B cell (primary cell): ENCODE data around the gene MYL12A. TPM values are rescaled to one million over a fixed set of nuclear protein-coding genes. Genes with fewer than 3 reads are reported as not detected.

ENCODE experiments used
- ATAC-seq: fragments of 200-7000 bp; cut with Tn5 transposase; one replicate; pipeline ENCODE4 v1.10.0; 2021; ENCODE audit warnings: low read depth, mild to moderate bottlenecking, moderate number of reproducible peaks, moderate library complexity
- CTCF ChIA-PET: fragments of 350-600 bp; sonication (Branson Sonifier 250); formaldehyde crosslinking; loops from one replicate; lab custom pipeline; 2021; ENCODE audit warnings: antibody characterized with exemption, inconsistent platforms; lab: Charles Lee
- POLR2A ChIA-PET: fragments of 350-600 bp; sonication (Branson Sonifier 250); formaldehyde crosslinking; loops from one replicate; lab custom pipeline; 2021; ENCODE audit warnings: antibody characterized with exemption; lab: Charles Lee
- DNase-seq: peaks from one replicate; pipeline ENCODE4 v3.0.0; 2013
- H2AFZ ChIP-seq: 2 replicates; pipeline ENCODE4 v1.6.1; 2012; ENCODE audit warnings: mild to moderate bottlenecking, low read depth, low read length; ENCODE audit not compliant: insufficient read depth, poor library complexity, severe bottlenecking
- H3K27ac ChIP-seq, 2 donors: 1 replicate in 1 of 2; 2 replicates in 1 of 2; pipeline ENCODE4 v1.5.1; 2012 to 2013; ENCODE audit warnings: low read length in 2 of 2, mild to moderate bottlenecking in 2 of 2, moderate library complexity in 1 of 2
- H3K27me3 ChIP-seq, 4 experiments: fragments of 200-600 bp in 1 of 4; sonication (generic) in 1 of 4; replicated peaks in 1 of 4; 1 replicate in 2 of 4; 2 replicates in 2 of 4; pipeline versions ENCODE4 v1.6.1 to v1.7.0; 2013 to 2016; ENCODE audit warnings: low read length in 3 of 4, mild to moderate bottlenecking in 2 of 4, mixed read lengths in 1 of 4, moderate library complexity in 1 of 4; ENCODE audit not compliant: insufficient read depth in 4 of 4, control insufficient read depth in 3 of 4; ENCODE audit errors: control extremely low read depth in 1 of 4
- H3K36me3 ChIP-seq, 2 experiments: replicated peaks in 1 of 2; 1 replicate in 1 of 2; 2 replicates in 1 of 2; pipeline versions ENCODE4 v1.6.1 to v1.7.1; 2013; ENCODE audit warnings: low read length in 1 of 2; ENCODE audit not compliant: insufficient read depth in 2 of 2, control insufficient read depth in 1 of 2; ENCODE audit errors: control extremely low read depth in 1 of 2, extremely low read depth in 1 of 2
- H3K4me1 ChIP-seq, 2 donors: fragments of 200-600 bp in 1 of 2; sonication (generic) in 1 of 2; 1 replicate in 1 of 2; 2 replicates in 1 of 2; pipeline versions ENCODE4 v1.5.1 to v1.6.1; 2013 to 2017; ENCODE audit warnings: low read length in 2 of 2; ENCODE audit not compliant: control insufficient read depth in 2 of 2, insufficient read depth in 2 of 2
- H3K4me2 ChIP-seq: replicated peaks from 2 replicates; pipeline ENCODE3; 2012; ENCODE audit warnings: mild to moderate bottlenecking, low read depth, low read length; ENCODE audit not compliant: poor library complexity, severe bottlenecking
- H3K4me3 ChIP-seq, 5 experiments: fragments of 200-600 bp in 1 of 5; sonication (generic) in 1 of 5; 1 replicate in 3 of 5; 2 replicates in 2 of 5; pipeline versions ENCODE4 v1.5.1 to v1.7.0; 2011 to 2016; ENCODE audit warnings: low read length in 4 of 5, mild to moderate bottlenecking in 4 of 5, low read depth in 2 of 5, control low read depth in 1 of 5, moderate library complexity in 1 of 5; ENCODE audit not compliant: insufficient read depth in 1 of 5; ENCODE audit errors: control extremely low read depth in 1 of 5, extremely low read depth in 1 of 5
- H3K79me2 ChIP-seq: fragments of 200-600 bp; sonication (generic); one replicate; pipeline ENCODE4 v1.6.0; 2016; ENCODE audit warnings: low read length; ENCODE audit not compliant: control insufficient read depth, insufficient read depth
- H3K9ac ChIP-seq: fragments of 200-600 bp; sonication (generic); 2 replicates; pipeline ENCODE4 v1.6.1; 2017; ENCODE audit warnings: mild to moderate bottlenecking, low read length, moderate library complexity
- H3K9me3 ChIP-seq, 3 donors: one replicate each; pipeline versions ENCODE4 v1.6.1 to v1.7.1; 2013; ENCODE audit warnings: low read length in 2 of 3; ENCODE audit not compliant: control insufficient read depth in 2 of 3, insufficient read depth in 1 of 3; ENCODE audit errors: control extremely low read depth in 1 of 3
- H4K20me1 ChIP-seq: 2 replicates; pipeline ENCODE4 v1.6.0; 2012; ENCODE audit warnings: mild to moderate bottlenecking, low read length; ENCODE audit not compliant: insufficient read depth, control insufficient read depth, poor library complexity, severe bottlenecking
- H3K27ac Mint-ChIP-seq: one replicate; pipeline ENCODE4 v1.8.0; 2021; ENCODE audit warnings: mixed read lengths
- H3K27me3 Mint-ChIP-seq: one replicate; pipeline ENCODE4 v1.8.0; 2021; ENCODE audit warnings: mixed read lengths
- H3K4me1 Mint-ChIP-seq: one replicate; pipeline ENCODE4 v1.8.0; 2021; ENCODE audit warnings: mixed read lengths
- H3K4me3 Mint-ChIP-seq: one replicate; pipeline ENCODE4 v1.8.0; 2021; ENCODE audit warnings: mixed read lengths
- H3K9me3 Mint-ChIP-seq: one replicate; pipeline ENCODE4 v1.8.0; 2022; ENCODE audit warnings: mixed read lengths; ENCODE audit not compliant: insufficient read depth
- CTCF ChIP-seq: fragments of 200-600 bp; IDR thresholded peaks from one replicate; pipeline ENCODE4 v1.8.0; 2022; ENCODE audit warnings: antibody characterized with exemption, mild to moderate bottlenecking
- EZH2 ChIP-seq: IDR thresholded peaks from 2 replicates; pipeline ENCODE4 v1.6.1; 2012; ENCODE audit warnings: borderline replicate concordance, low read depth, mild to moderate bottlenecking, moderate library complexity, low read length; ENCODE audit not compliant: insufficient read depth, poor library complexity, severe bottlenecking
- WGBS: methylation state at CpG from one replicate; pipeline ENCODE4 v1.1.5; 2013; ENCODE audit warnings: missing lambda C conversion rate; ENCODE audit not compliant: insufficient coverage; 5-methylcytosine and 5-hydroxymethylcytosine counted together
- intact Hi-C: fragments of 100-400 bp; cut with micrococcal nuclease; formaldehyde crosslinking; loops from one replicate; pipeline ENCODE4 v1.10.0; 2022
- polyA plus RNA-seq: library from polyadenylated mRNA; depleted of rRNA; stranded (reverse); fragments of >200 nt; gene quantifications from 2 replicates; pipeline ENCODE4 v1.2.3, GENCODE V29; 2012
- total RNA-seq, 2 donors: library from RNA; stranded (reverse); fragments of 120-200 nt in 1 of 2; gene quantifications; 1 replicate in 1 of 2; 2 replicates in 1 of 2; pipeline versions ENCODE4 v1.2.3 to v1.2.4, GENCODE V29; 2013 to 2022

MYL12A gene
- total and polyA plus RNA-seq, 2 donors (not counting 1 experiment from before 2014, with no cell fraction given), result 276 to 281 TPM

GRCh38 chr18:3294435-3295080, 47.0 kb downstream of the MYL12A start:
- Histone ChIP-seq H3K79me2 (peaks cover 5% of the 10 kb centered on the region), H3K4me2 (no peak overlapping the region), H3K4me1 (peaks cover 7 to 10% of the 10 kb centered on the region in 2 donors), H3K9ac (no peak overlapping the region), H3K36me3 (no peaks in the 10 kb centered on the region), H3K27me3 (peaks cover 0 to 7% (median 2%) of the 10 kb centered on the region in 4 experiments), H4K20me1 (no peaks in the 10 kb centered on the region), H3K9me3 (peaks cover 0 to 4% (median 0%) of the 10 kb centered on the region in 3 donors), H3K27ac (no peak overlapping the region), H3K4me3 (no peak overlapping the region), H2AFZ (no peak overlapping the region)
- POLR2A ChIA-PET, result no interaction called here
- Mint-ChIP-seq H3K9me3 (peaks cover 14% of the 10 kb centered on the region), H3K4me1 (peaks cover 13% of the 10 kb centered on the region), H3K27ac (no peak overlapping the region), H3K27me3 (peaks cover 8% of the 10 kb centered on the region), H3K4me3 (no peak overlapping the region)
- intact Hi-C loops, result loop anchor here (10.0 kb wide), 1 partner anchor 90 kb away; no protein-coding TSS in a partner anchor
- TF ChIP-seq CTCF (no peak), EZH2 (no peak)
- no peak for DNase-seq
- ATAC-seq, result no peak
- CTCF ChIA-PET, result interaction anchor here (1.0 to 6.9 kb wide), 5 partner anchors 13 to 371 kb away, joined by 3 to 63 read pairs (median 3); no protein-coding TSS in a partner anchor
- WGBS, result 90% methylated on average over 2 of the region's 3 CpGs
